ENCODE results near the gene GSTK1.
"Not testable (repeated sequence)": the region's sequence is repeated elsewhere in the genome, so short reads cannot be mapped to it uniquely, and the experiment has no call there.

GSTK1 gene

GRCh38 chr7:143265017-143265693 is 1.9 kb downstream of the GSTK1 start:
- no peak for DNase-seq

- no peak for DNase-seq
Measured at GRCh38 chr7:143269251-143269650, 6.0 kb downstream of the GSTK1 start.

- DNase-seq = no peak
Measured at GRCh38 chr7:143271240-143271639, 8.0 kb downstream of the GSTK1 start.

GRCh38 chr7:143272871-143273270 is 9.6 kb downstream of the GSTK1 start:
- no peak for DNase-seq

GRCh38 chr7:143279186-143280098 is 16.2 kb downstream of the GSTK1 start:
- DNase-seq = no peak

- no peak for DNase-seq
Measured at GRCh38 chr7:143280160-143280559, 16.9 kb downstream of the GSTK1 start.

- DNase-seq = no peak
Measured at GRCh38 chr7:143280566-143280965, 17.3 kb downstream of the GSTK1 start.

GRCh38 chr7:143281529-143281928 is 18.3 kb downstream of the GSTK1 start:
- DNase-seq = no peak

GRCh38 chr7:143282124-143282523 is 18.9 kb downstream of the GSTK1 start:
- DNase-seq = no peak

- no peak for DNase-seq
Measured at GRCh38 chr7:143283381-143283780, 20.1 kb downstream of the GSTK1 start.

GRCh38 chr7:143284591-143285469 is 21.6 kb downstream of the GSTK1 start, which contains the start of gene TMEM139:
Gene TMEM139, plus strand, starts transcription at chr7:143284958. Its CDS starts 1,000 bp downstream, at chr7:143285958.
- DNase-seq = peak; percentile 71

GRCh38 chr7:143285470-143285778 is 22.2 kb downstream of the GSTK1 start:
- no peak for DNase-seq

GRCh38 chr7:143285806-143286521 is 22.7 kb downstream of the GSTK1 start:
- DNase-seq = no peak

GRCh38 chr7:143286522-143286890 is 23.3 kb downstream of the GSTK1 start:
- DNase-seq = no peak

GRCh38 chr7:143287339-143287934 is 24.2 kb downstream of the GSTK1 start:
- DNase-seq = peak; percentile 41

- DNase-seq = peak; percentile 97
Measured at GRCh38 chr7:143287935-143288826, 24.9 kb downstream of the GSTK1 start, which contains the start of gene CASP2. Gene CASP2, plus strand, starts transcription at chr7:143288351. Its CDS starts 105 bp downstream, at chr7:143288456.

- no peak for DNase-seq
Measured at GRCh38 chr7:143288836-143289235, 25.6 kb downstream of the GSTK1 start.

GRCh38 chr7:143289421-143289820 is 26.2 kb downstream of the GSTK1 start:
- no peak for DNase-seq

GRCh38 chr7:143289888-143290287 is 26.6 kb downstream of the GSTK1 start:
- not testable (repeated sequence) for DNase-seq

GRCh38 chr7:143290293-143290692 is 27.1 kb downstream of the GSTK1 start:
- no peak for DNase-seq

Measured in right kidney (tissue), 1 donor.